DOHH2 (cell line): ENCODE measurements around the gene ATP5F1B.

ENCODE experiments used
- H3F3A ChIP-seq: fragments of 200-600 bp; sonication (generic), shearing (Covaris generic); 2 replicates; pipeline ENCODE4 v1.6.0; 2016; ENCODE audit warnings: antibody characterized with exemption, mild to moderate bottlenecking; ENCODE audit not compliant: control insufficient read depth, insufficient read depth
- H3K27ac ChIP-seq: fragments of 200-600 bp; sonication (generic); 2 replicates; pipeline ENCODE4 v1.5.1; 2014; ENCODE audit warnings: low read depth, mild to moderate bottlenecking, low read length, moderate library complexity
- H3K27me3 ChIP-seq: fragments of 200-600 bp; sonication (generic); 2 replicates; pipeline ENCODE4 v1.6.1; 2014; ENCODE audit warnings: mild to moderate bottlenecking, low read length, mixed read lengths; ENCODE audit not compliant: control insufficient read depth
- H3K36me3 ChIP-seq: fragments of 200-600 bp; sonication (generic); 2 replicates; pipeline ENCODE4 v1.6.1; 2014; ENCODE audit warnings: mild to moderate bottlenecking, low read length, moderate library complexity, mixed read lengths; ENCODE audit not compliant: control insufficient read depth
- H3K4me1 ChIP-seq: fragments of 200-600 bp; sonication (generic); 2 replicates; pipeline ENCODE4 v1.6.1; 2014; ENCODE audit warnings: mild to moderate bottlenecking, low read length, mixed read lengths; ENCODE audit not compliant: control insufficient read depth
- H3K4me2 ChIP-seq: fragments of 200-600 bp; sonication (generic); 2 replicates; pipeline ENCODE4 v1.6.0; 2014; ENCODE audit warnings: mild to moderate bottlenecking, low read length, moderate library complexity
- H3K4me3 ChIP-seq: fragments of 200-600 bp; sonication (generic); 2 replicates; pipeline ENCODE4 v1.5.1; 2014; ENCODE audit warnings: mild to moderate bottlenecking, low read length, mixed read lengths
- H3K79me2 ChIP-seq: fragments of 200-600 bp; sonication (generic); 2 replicates; pipeline ENCODE4 v1.6.1; 2014; ENCODE audit warnings: mild to moderate bottlenecking, low read length, mixed read lengths; ENCODE audit not compliant: control insufficient read depth
- H3K9me2 ChIP-seq: fragments of 200-600 bp; sonication (generic); replicated peaks from 2 replicates; pipeline ENCODE4 v1.6.1; 2014; ENCODE audit warnings: mild to moderate bottlenecking, low read length, mixed read lengths; ENCODE audit not compliant: control insufficient read depth
- H3K9me3 ChIP-seq: fragments of 200-600 bp; sonication (generic); 2 replicates; pipeline ENCODE4 v1.6.1; 2014; ENCODE audit warnings: antibody characterized with exemption, low read length, mixed read lengths; ENCODE audit not compliant: control insufficient read depth, insufficient read depth
- H4K20me1 ChIP-seq: fragments of 200-600 bp; sonication (generic); 2 replicates; pipeline ENCODE4 v1.6.0; 2014; ENCODE audit warnings: low read depth, mild to moderate bottlenecking, antibody characterized with exemption, low read length, moderate library complexity; ENCODE audit not compliant: control insufficient read depth, insufficient read depth
- EZH2phosphoT487 ChIP-seq: fragments of 200-600 bp; sonication (generic); IDR thresholded peaks from 2 replicates; pipeline ENCODE4 v1.6.1; 2017; ENCODE audit warnings: borderline replicate concordance, mild to moderate bottlenecking, antibody characterized with exemption, low read length, moderate library complexity, mixed read lengths
- TF ChIP-seq, protein P1 (sequence below): fragments of 200-600 bp; sonication (generic); IDR thresholded peaks from one replicate; pipeline ENCODE4 v1.5.1; 2014; ENCODE audit warnings: antibody characterized with exemption, mild to moderate bottlenecking, low read depth, low read length; ENCODE audit not compliant: poor library complexity, severe bottlenecking

The ATP5F1B gene

DNA sequence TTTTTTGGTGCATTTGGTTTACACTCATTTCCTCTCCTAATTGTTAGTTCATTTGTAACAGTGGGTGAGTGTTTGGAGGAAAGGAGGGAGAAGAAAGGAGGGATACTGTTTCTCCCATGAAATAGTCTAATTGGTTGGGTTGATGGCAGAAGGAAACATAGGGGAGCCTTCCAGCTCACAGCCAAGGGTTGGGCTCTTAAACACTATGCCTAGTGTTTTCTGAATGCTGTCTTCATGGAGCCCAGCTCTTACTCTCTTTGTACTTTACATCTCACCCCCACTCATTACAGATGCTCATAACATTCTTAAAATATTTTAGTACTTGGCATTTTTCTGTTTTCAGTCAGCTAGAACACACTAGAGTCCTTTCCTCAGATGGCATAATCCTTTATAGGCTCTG, 53.8 kb downstream of the ATP5F1B start:
- no peak for TF ChIP-seq EZH2phosphoT487
- TF ChIP-seq, protein P1, sequence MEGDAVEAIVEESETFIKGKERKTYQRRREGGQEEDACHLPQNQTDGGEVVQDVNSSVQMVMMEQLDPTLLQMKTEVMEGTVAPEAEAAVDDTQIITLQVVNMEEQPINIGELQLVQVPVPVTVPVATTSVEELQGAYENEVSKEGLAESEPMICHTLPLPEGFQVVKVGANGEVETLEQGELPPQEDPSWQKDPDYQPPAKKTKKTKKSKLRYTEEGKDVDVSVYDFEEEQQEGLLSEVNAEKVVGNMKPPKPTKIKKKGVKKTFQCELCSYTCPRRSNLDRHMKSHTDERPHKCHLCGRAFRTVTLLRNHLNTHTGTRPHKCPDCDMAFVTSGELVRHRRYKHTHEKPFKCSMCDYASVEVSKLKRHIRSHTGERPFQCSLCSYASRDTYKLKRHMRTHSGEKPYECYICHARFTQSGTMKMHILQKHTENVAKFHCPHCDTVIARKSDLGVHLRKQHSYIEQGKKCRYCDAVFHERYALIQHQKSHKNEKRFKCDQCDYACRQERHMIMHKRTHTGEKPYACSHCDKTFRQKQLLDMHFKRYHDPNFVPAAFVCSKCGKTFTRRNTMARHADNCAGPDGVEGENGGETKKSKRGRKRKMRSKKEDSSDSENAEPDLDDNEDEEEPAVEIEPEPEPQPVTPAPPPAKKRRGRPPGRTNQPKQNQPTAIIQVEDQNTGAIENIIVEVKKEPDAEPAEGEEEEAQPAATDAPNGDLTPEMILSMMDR, result no peak
- Histone ChIP-seq H3K9me2 (no peaks in the 10 kb centered on the region), H3K27me3 (peaks cover 3% of the 10 kb centered on the region; the same call in 1 of the 2 replicates), H3K36me3 (peaks cover 3% of the 10 kb centered on the region), H3K9me3 (no peaks in the 10 kb centered on the region), H3K79me2 (no peaks in the 10 kb centered on the region), H3K4me1 (peaks cover 21% of the 10 kb centered on the region), H3K4me3 (no peak overlapping the region), H3K27ac (no peak overlapping the region), H3F3A (peaks cover 2% of the 10 kb centered on the region), H3K4me2 (no peak overlapping the region), H4K20me1 (no peaks in the 10 kb centered on the region)

DNA sequence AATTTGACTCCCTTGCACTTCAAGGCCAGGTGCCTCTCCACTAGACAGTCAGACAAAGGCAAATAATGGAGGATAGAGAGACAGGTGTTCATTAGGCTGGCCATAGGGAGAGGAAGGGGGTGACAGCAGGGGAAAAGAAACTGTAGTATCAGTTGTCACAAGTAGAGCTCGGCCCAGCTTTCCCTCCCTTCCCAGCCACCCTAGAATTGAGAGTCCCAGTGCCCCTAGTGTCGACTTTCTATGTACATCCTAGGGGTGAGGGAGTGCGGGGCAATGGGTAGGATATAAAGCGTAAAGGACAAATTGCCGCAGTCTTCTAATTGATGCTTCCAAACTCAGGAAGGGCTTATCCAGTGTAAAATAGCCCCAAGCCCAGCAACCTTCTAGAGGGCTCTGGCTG, 54.7 kb downstream of the ATP5F1B start:
- no peak overlapping the region for H3K4me2 ChIP-seq
- H3K36me3 ChIP-seq, result no peaks in the 10 kb centered on the region; the same call in 1 of the 2 replicates

DNA sequence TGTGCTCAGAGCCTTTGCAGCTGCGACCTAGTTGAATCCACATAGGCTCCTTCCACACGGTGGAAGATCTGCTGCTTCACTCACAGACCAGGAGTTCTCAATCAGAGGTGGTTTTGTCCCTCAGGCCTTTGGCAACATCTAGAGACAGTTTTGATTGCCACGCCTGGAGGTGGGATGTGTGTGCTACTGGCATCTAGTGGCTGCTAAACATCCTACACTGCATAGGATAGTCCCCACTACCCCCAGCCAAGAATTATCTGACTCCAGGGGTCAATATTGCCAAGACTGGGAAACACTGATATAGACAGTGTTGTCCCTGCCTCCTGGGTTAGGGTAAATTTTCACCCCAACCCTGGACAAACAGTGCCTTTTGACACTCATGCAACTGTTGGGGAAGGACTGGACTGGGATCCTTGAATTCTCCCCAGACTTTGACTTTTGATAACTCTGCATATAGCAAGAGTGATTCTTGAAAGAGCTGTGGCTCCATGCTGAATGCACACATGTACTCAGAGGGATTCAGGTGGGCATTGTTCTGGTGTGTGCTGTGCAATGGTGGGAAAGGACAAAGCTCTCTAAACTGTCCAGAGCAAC, 55.5 kb downstream of the ATP5F1B start:
- Histone ChIP-seq H3K4me1 (peaks cover 29% of the 10 kb centered on the region), H3K36me3 (no peaks in the 10 kb centered on the region), H3F3A (no peaks in the 10 kb centered on the region; the same call in none of the 2 replicates), H4K20me1 (no peaks in the 10 kb centered on the region), H3K27me3 (peaks cover 3% of the 10 kb centered on the region; the same call in 1 of the 2 replicates), H3K4me3 (no peak overlapping the region), H3K79me2 (no peaks in the 10 kb centered on the region), H3K9me3 (no peaks in the 10 kb centered on the region), H3K4me2 (no peak overlapping the region), H3K27ac (no peak overlapping the region), H3K9me2 (no peaks in the 10 kb centered on the region)
- TF ChIP-seq, protein P1, result peak; percentile 74
- TF ChIP-seq EZH2phosphoT487, result no peak

More for the DNA sequence above, 54.7 kb downstream of the ATP5F1B start:
- H3K79me2 ChIP-seq, result no peaks in the 10 kb centered on the region
- H4K20me1 ChIP-seq, result no peaks in the 10 kb centered on the region
- H3K4me1 ChIP-seq, result peaks cover 29% of the 10 kb centered on the region
- H3K27ac ChIP-seq, result no peak overlapping the region
- H3F3A ChIP-seq, result no peaks in the 10 kb centered on the region; the same call in none of the 2 replicates
- no peaks in the 10 kb centered on the region for H3K9me2 ChIP-seq
- TF ChIP-seq, protein P1, result no peak
- TF ChIP-seq EZH2phosphoT487, result no peak
- no peak overlapping the region for H3K4me3 ChIP-seq
- H3K9me3 ChIP-seq, result no peaks in the 10 kb centered on the region
- H3K27me3 ChIP-seq, result peaks cover 3% of the 10 kb centered on the region; the same call in 1 of the 2 replicates
